NK-92 treated with Interleukin-12 subunit alpha and Interleukin-12 subunit beta, amount 100 ng/mL, for 24 hours (cell line): ENCODE results near the gene RIMS1.
"Not testable (repeated sequence)": the region's sequence is repeated elsewhere in the genome, so short reads cannot be mapped to it uniquely, and the experiment has no call there.

Experiments used
- DNase-seq: peaks from one replicate; lab custom pipeline; 2025; lab: John Stamatoyannopoulos, UW

Gene RIMS1

GRCh38 chr6:71977884-71978283 is 91.5 kb downstream of the RIMS1 start:
- no peak for DNase-seq

DNA sequence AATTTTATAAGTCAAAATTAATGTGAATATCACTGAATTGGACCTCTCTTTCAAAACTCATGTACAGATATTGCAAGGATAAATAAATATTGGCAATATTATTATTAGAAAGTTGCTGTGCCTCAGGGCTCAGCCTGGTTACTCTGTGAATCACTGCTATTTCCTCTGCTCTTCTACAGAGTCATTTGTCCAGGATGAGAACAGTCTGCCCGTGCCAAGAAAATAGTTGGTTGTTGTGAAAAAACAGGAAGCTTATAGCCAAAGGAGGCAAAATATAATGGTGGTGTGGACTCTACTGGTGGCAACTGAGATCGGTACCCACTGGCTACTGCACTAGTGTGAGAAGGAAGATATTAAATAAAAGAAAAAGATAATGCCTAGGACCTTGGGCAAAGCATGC is 93.6 kb downstream of the RIMS1 start:
- DNase-seq = no peak

DNA sequence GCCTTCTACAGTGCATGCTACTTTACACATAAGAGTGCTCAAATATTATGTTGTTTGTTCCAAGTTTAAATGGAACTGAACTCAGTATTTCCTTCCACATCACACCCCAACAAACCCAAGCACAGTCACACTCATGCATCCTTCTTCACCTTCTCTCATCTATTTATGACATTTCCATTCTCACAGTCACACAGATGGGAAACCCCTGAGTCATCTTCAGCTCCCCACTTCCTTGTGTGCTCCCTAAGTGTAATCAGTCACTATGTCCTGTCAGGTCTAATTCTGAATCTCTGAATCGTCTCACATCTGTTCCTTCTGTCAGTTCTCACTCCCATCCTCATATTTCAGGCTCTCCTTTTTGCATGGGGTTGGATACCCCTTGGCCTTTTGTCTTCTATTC is 96.0 kb downstream of the RIMS1 start:
- no peak for DNase-seq

- DNase-seq = no peak
Measured at GRCh38 chr6:71983131-71983530, 96.8 kb downstream of the RIMS1 start.

- DNase-seq = no peak
Measured at GRCh38 chr6:71994705-71995271, 108.4 kb downstream of the RIMS1 start.

DNA sequence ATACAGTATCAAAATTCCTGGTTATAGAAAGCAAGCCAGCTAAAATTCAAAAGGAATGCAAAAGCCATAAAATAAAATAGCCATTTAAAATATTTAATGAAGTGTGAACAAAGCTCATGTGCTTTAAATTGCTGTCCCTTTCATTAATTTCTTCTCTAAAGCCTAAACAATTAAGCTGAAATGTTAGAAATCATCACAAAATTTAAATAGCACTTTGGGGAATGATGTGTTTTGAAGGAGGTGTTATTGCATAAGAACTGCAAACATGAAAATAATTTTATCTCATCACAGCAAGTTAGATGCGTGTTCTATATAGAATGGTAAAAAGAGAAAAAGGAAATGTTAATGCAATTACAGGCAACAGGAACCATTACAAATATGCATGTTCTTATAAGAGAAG is 111.0 kb downstream of the RIMS1 start:
- DNase-seq = no peak

DNA sequence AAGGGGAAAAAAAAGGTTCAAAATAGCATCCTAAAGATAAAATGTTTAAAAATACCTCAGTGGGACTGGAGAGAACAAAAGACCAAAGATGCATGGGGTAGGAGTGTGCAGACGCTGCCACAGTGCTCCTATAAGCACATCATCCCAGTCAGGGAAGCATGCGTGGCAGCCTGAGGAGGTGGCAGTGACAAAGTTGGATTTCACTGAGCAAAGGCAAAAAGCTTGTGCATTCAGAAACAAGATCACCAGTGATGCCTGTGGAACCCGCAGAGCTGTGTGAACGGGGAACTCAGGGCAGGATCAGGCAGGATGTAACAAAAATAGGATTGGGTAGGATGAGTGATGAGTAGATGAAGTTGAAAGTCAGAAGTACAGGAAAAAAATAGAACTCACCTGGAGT is 116.1 kb downstream of the RIMS1 start:
- DNase-seq = no peak

GRCh38 chr6:72006591-72006990 is 120.2 kb downstream of the RIMS1 start:
- DNase-seq = not testable (repeated sequence)

- no peak for DNase-seq
Measured at GRCh38 chr6:72022830-72023229, 136.5 kb downstream of the RIMS1 start.

DNA sequence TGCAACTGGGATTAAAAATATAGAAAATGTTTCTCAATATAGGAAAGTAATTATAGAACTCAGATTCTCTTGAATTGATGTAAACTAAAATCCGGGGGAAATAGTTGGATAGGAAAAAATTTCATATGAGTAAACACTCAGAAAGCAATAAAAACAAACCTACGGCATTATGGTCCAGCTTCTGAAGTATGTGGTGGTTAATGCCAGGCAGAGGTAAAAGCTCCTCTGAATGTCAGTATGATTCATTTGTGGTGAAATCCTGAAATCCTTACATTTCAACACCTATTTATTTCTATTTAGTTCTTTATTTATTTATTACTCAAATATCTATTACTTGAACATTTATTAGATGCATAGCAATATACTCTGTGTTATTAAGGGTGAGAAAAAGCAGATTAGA is 145.1 kb downstream of the RIMS1 start:
- DNase-seq = no peak

DNA sequence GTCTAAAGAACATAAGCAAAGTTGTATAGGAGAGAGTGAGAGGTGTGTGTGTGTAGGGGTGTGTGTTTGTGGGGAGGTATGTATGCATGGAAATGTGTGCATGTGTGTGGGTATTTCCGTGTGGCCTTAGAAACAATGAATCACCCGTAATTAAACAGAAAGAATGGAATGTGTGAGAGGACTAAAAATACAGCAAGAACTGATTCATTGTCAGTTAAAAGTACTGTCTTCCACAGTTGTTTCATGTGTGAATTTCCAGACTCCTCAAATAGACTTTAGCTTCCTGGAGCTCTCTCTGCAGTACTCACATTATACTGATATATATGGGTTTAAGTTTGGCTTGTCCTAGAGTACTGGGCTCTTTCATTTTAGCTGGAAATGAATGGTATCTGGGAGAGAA is 145.7 kb downstream of the RIMS1 start:
- no peak for DNase-seq

DNA sequence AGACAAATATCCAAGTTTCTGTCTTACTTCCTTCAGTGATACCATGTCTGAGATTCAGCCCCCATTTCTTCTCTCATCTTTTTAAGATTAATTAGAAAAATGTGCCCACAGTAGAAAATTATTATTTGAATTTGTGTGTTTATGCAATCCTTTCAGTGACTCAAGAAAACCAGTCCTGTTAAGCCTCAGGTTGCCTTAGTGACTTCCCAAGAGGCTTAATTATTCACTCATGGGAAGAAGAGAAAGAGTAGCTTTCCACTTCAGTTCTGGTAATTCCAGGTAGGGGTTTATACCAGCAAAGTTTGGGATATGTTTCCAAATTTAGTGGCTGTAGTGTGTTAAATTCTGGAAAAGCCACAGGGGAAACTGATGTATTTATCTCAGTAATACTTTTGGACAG is 149.1 kb downstream of the RIMS1 start:
- DNase-seq = no peak

DNA sequence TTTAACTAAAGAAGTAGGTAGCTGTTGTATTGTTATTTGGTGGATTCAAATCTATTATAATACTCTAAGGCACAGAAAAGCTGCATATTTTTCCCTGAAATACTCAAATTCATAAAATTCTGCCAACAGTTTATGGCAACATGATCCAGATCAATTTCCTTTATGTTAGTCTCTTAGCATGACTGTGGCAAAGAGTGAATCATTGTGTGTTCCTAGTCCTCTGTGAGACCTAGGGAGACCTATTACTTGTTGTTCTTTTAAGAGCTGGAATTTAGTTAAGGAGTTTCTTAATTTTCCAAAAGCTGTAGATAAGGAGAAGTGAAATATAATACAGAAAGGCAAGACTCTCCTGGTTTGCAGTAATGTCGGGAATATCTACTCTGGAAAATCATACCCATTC is 149.6 kb downstream of the RIMS1 start:
- DNase-seq = no peak

DNA sequence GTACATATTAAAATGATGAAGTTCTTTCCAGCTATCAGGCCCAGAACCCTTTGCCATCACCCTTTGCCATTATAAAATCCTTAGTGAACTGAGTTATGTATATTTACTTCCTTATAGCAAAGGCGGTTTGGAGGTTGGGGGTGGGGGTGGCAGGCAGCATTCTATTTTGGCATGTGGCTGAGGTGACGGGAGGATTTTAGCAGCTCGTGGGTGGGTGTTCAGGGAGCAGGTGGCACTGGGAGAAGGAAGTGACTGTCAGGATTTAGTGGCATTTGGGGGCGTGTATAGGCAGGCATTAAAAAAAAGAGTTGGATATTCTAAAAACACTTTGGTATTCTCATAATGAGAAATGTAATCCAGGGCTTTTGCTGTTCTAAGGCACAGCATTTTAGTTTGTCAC is 150.7 kb downstream of the RIMS1 start:
- no peak for DNase-seq

DNA sequence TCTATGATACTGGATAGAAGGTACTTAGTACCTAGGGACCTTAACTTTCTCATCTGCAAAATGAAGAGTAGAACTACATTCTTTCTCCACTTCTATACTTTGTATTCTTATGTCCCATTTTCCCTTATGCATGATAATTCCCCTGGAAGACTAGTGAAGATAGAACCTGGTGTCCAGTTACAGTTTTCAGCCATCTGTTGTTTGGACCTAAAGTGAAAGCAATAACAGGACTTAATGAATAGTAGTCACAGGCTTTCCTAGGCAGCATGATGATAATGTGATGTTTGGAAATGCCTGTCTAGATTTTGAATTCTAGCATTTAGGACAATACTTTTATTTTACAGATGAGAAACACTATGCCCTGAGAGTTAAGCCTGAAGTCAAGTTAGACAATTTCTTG is 153.8 kb downstream of the RIMS1 start:
- DNase-seq = no peak

GRCh38 chr6:72042088-72042487 is 155.7 kb downstream of the RIMS1 start:
- DNase-seq = no peak

GRCh38 chr6:72048080-72048479 is 161.7 kb downstream of the RIMS1 start:
- no peak for DNase-seq

DNA sequence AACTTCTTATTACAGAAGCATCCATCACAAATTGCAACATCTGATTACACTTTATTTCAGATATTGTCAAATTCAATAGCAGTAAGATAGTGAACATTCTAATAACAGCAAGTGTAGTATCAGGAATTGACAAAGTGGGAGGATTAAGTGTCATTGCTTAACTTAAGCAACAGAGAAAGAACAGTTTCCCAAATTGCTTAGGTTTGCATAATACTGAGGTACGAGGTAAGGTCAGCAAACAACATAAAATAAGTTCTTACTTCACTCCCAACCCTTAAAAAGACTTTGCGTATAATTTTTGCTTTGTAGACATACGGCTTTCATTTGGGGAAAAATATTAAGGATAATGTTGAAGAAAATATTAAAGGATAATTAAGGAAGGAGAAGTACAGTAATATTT is 163.0 kb downstream of the RIMS1 start:
- no peak for DNase-seq

GRCh38 chr6:72061286-72061685 is 174.9 kb downstream of the RIMS1 start:
- DNase-seq = no peak

DNA sequence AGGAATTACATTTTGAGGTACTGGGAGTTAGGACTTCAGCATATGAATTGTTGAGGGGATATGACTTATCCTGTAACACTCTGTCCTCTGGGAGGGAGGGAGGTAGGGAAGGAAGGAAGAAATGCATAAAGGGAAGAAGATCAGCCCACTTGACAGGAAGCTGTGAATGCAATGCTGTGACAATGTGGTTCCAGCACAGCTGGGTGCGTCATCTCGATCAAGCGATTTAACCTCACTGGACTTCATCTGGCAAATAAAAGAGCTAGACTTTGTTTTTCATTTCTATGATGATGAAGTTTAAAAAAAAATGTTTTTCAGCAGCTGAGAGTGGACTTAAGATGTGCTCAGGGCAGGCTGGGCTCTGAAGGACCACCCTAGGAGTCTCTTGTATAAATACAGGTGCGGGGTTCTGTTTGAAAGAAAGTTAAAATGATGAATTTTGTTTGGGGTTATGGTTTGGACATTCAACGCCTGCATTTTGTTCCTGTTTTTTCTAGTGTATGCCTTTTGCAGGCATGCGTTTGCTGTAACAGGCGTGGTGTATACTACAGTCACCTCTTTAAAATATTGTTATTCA is 178.1 kb downstream of the RIMS1 start:
- no peak for DNase-seq

GRCh38 chr6:72078096-72078495 is 191.7 kb downstream of the RIMS1 start:
- no peak for DNase-seq

DNA sequence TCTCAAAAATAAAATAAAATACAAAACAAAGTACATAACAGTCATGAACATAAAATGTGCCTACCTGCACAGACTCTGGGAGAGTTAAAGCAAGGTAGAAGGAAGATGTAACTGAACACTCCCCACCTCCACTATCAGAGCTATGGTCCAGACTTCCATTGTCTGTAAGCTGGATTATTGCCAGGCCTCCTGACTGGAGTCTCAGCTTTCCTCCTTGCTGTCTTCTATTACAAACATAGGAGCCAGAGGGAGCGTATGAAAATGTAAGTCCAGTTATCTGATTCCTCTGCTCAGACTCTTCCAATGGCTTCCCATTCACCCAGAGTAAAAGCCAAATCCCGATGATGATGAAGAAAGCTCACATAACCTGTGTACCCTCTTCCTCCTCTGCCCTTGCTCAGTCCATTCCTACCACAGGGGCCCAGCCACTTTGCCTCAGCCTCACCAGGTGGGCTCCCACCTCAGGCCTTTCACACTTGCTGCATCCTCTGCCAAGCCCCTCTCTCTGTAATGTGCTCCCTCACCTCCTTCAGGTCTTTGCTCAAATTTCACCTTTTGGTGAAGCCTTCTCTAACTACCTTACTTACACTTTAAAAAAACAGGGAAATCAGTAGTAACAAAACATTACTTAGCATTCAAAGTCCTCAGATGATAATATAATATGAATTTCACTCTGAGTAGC is 194.1 kb downstream of the RIMS1 start:
- no peak for DNase-seq

- no peak for DNase-seq
Measured at GRCh38 chr6:72081871-72082270, 195.5 kb downstream of the RIMS1 start.

DNA sequence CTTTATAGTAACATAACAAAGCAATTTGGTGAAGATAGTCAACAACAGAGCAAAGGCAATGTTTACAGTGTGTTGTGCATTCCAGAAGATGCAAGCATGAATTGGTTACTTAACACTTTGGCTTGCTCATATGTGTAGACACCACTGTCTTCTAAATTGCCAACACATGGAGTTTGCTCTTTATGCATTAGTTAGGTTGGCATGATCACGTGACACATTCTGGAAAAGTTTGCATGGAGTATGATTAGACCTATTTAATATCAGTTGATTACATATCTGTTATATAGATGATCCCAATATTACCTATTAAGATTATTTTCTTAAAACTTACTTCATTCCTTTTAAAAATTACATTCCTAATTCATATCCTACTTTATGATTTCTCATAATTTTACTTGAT is 197.6 kb downstream of the RIMS1 start:
- no peak for DNase-seq
